Measurements from ENCODE around the gene HOXA6.
A peak's percentile ranks its signal among the peaks of the same experiment; 100 is the strongest.

HOXA6 gene

GRCh38 chr7:27151341-27151930 lies 3.9 kb upstream of the HOXA6 start:
- DNase-seq (ENCODE audit: low read depth, low spot score): no peak

GRCh38 chr7:27150568-27151340 lies 3.2 kb upstream of the HOXA6 start:
- DNase-seq (ENCODE audit: low read depth, low spot score): peak; percentile 78

- DNase-seq (ENCODE audit: low read depth, low spot score): no peak
These were observed 2.4 kb upstream of the HOXA6 start for GRCh38 chr7:27149842-27150567.

- DNase-seq (ENCODE audit: low read depth, low spot score): no peak
These were observed 1.4 kb upstream of the HOXA6 start for GRCh38 chr7:27148756-27149641.

GRCh38 chr7:27148031-27148755 lies 619 bp upstream of the HOXA6 start:
- DNase-seq (ENCODE audit: low read depth, low spot score): no peak

GRCh38 chr7:27146491-27147198 lies 929 bp downstream of the HOXA6 start:
- DNase-seq (ENCODE audit: low read depth, low spot score): no peak

- no peak for DNase-seq (ENCODE audit: low read depth, low spot score)
These were observed 1.6 kb downstream of the HOXA6 start for GRCh38 chr7:27145914-27146412.

- no peak for DNase-seq (ENCODE audit: low read depth, low spot score)
These were observed 2.2 kb downstream of the HOXA6 start for GRCh38 chr7:27145165-27145913.

- DNase-seq (ENCODE audit: low read depth, low spot score): no peak
These were observed 2.8 kb downstream of the HOXA6 start for GRCh38 chr7:27144781-27145164.

- no peak for DNase-seq (ENCODE audit: low read depth, low spot score)
These were observed 3.4 kb downstream of the HOXA6 start for GRCh38 chr7:27143950-27144780.

GRCh38 chr7:27143023-27143949 lies 4.3 kb downstream of the HOXA6 start, which contains the start of gene HOXA5:
TSS of gene HOXA5 (minus strand) at chr7:27143681. CDS start at chr7:27143607, 74 bp downstream.
- DNase-seq (ENCODE audit: low read depth, low spot score): peak; percentile 36

- DNase-seq (ENCODE audit: low read depth, low spot score): no peak
These were observed 5.0 kb downstream of the HOXA6 start for GRCh38 chr7:27142580-27143022.

- no peak for DNase-seq (ENCODE audit: low read depth, low spot score)
These were observed 5.5 kb downstream of the HOXA6 start for GRCh38 chr7:27141923-27142579.

- no peak for DNase-seq (ENCODE audit: low read depth, low spot score)
These were observed 6.2 kb downstream of the HOXA6 start for GRCh38 chr7:27141137-27141922.

GRCh38 chr7:27140126-27140857 lies 7.3 kb downstream of the HOXA6 start:
- no peak for DNase-seq (ENCODE audit: low read depth, low spot score)
